ENCODE results near the gene SLC22A5.

The SLC22A5 gene

DNA sequence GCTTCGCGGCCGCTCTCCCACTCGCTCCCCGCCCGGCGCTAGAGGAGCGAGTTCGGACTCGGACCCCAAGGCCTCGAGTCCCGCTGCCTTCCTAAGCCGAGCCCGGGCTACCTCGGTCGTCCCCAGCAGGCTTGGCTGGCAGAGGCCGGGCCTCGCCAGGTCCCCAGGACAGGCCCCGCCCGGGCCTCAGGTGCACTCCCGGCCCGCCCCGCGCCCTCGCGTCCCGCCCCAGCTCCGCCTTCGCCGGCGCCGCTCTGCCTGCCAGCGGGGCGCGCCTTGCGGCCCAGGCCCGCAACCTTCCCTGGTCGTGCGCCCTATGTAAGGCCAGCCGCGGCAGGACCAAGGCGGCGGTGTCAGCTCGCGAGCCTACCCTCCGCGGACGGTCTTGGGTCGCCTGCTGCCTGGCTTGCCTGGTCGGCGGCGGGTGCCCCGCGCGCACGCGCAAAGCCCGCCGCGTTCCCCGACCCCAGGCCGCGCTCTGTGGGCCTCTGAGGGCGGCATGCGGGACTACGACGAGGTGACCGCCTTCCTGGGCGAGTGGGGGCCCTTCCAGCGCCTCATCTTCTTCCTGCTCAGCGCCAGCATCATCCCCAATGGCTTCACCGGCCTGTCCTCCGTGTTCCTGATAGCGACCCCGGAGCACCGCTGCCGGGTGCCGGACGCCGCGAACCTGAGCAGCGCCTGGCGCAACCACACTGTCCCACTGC, at the start of gene SLC22A5:
TSS of gene SLC22A5 (plus strand) at position 237 of the 707 bp plus-strand sequence. CDS start at position 500, 263 bp downstream.
- DNase-seq = peak; percentile 75

DNA sequence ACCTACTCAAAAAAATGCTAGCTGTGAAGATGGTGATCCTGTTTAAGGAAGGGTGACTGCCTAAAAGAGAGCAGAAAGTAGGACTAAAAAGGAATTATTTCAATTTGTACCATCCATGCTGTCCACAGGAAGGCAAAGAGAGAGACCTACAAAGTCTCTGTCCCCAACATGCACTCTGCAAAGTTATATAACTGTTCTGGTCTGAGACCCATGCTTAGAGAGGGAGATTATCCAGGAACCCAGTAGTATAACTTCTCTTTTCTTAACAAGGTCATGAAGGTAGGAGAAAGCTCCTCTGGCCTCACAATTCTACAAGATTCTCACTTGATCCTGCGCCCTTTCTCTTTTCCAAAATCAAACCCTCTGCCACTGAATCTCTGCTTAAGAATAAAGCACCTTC, 49.5 kb upstream of the SLC22A5 start:
- DNase-seq = no peak

DNA sequence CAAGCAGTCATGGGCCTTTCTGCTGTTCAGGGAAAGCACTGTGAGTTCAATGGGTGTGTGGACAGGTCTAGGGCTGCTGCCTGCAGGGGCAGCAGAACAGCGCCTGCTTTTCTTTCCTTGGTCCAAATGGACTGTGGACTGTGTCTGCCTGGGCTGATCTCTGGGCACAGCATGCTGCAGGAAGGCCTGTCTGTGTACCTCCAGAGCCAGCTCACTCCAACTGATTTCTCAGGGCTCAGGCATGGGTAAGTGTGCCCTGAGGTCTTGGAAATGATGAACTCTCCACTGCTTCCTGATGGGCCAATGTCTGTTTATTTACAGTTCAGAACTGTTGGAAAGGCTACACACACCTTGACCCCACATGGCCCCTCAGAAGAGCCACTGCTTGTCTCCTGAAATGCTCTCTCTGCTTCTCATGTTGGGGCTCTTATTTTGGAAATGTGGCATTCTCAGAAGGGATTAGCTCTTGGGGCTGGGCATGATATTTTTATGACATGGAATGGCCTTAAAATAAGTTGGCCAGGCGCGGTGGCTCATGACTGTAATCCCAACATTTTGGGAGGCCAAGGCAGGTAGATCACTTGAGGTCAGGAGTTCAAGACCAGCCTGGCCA, 48.3 kb upstream of the SLC22A5 start:
- DNase-seq = no peak

DNA sequence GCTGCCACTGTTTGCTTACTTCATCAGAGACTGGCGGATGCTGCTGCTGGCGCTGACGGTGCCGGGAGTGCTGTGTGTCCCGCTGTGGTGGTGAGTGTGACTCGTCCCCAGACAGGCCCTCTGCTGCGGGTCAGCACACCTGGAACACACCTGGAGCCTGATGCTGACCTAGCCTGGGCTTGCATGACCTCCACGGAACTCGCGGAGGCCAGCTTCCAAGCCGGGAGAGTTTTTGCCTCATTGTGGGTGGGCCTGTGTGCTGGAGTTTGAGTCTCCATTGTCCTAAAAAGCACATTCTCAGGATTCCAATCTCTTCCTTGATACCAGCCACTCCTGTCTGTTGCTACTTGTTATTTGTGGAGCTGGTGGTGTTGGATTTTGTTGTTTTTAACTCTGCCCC, 47.2 kb upstream of the SLC22A5 start:
- no peak for DNase-seq

DNA sequence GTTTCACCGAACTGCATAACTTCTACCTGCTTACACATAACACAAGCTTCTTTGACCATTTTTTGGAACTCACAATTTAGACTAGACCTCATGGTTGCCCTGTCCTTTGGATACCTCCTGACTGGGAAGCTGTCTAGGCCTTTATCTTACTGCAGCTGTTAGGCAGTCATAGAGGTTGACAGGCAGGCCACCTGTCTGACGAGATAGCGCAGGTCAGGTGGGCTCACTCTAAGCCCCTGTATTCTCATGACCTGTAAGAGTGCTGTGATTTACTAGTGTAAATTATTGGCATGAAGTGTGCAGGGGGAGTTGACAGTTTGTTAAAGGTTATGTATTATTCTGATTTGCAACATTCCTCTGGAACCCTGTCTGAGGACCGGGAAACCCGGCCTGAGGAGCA, 46.3 kb upstream of the SLC22A5 start:
- no peak for DNase-seq

DNA sequence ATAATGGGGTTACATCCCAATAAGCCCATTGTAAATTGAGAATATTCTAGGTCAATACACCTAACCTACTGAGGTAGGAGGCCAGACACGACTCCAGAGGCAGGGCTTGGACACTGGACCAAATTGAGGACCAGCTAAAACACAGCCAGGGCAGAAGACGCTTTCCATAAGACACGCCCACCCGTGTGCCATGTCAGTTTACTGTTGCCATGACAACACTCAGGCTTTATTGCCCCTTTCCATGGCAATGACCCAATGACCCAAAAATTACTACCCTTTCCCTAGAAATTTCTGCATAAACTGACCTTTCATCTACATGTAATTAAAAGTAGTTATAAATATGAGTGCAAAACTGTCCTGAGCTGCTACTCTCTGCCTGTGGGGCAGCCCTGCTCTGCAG, 43.8 kb upstream of the SLC22A5 start:
- no peak for DNase-seq

DNA sequence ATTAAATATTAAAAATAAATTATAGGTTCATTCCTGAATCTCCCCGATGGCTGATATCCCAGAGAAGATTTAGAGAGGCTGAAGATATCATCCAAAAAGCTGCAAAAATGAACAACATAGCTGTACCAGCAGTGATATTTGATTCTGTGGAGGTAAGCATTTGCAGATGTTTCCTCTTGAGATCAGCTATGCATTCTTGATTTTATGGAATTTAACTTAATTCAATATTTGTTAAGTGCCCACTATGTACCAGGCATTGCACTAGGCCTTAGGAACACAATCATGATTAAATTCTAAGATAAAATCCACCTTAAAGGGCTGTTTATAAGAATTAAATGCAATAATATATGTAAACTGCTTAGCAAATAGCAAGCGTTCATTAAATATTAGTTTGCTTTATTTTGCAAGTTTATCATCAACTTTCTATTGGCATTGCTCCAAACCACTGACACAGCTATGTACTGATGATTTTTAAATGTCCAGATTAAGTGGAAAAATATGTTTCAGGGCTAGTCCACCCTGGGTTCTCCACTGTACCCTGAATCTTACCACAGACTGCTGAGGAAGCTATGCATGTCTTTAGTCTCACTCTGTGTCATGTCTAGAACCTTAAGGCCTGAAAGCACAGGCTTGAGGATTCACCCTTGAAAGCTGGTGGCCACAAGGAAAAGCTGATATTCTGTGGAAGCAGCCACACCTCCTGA, 42.1 kb upstream of the SLC22A5 start:
- no peak for DNase-seq

DNA sequence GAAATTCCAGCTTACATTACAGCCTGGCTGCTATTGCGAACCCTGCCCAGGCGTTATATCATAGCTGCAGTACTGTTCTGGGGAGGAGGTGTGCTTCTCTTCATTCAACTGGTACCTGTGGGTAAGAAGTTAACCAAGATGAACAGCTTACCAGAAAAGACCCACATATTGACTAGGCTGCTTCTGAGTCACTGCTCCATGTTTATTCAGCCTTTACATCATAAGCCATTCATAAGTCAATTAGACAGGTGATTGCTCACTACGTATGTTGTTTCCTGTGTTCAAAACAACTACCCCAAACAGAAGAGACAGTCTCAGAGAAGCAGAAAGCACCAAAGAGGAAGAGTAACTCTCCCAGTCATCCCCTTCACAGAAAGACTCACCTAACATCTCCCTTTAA, 34.7 kb upstream of the SLC22A5 start:
- DNase-seq = no peak

DNA sequence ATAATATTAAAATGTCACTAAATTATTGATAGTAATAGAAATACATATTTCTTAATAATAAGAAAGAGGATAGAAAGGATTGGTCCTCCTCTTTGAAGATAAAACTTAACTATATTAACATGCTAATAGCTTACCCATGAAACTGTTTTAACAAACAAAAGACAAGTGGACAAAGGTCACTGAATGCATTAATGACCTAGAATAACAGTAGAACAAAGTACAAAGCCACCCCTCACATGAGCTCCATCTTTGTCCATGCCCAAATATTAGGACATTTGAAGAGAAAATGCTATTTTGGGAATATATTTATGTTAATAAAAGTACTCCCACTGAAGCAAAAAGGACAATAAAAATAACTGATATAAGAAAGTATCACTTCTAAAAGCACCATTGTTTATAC, 34.1 kb upstream of the SLC22A5 start:
- no peak for DNase-seq

DNA sequence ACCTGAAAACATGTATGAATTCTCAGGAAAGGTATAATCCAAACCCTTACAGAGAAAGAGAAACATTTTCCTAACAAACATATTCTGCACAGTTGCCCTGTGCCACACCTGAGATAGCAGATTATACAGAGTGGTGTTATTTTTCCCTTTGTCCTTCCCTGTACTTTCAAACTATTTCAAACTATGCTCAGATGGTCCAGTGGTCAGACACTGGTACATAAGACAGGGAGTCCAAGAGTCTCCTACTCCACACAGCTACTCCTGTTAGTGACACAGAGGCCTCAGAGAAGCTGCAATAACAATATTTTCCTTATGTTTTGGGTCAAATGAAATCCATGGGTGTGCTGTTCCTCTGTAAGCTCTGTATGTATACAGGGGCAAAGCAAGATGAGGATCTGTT, 30.0 kb upstream of the SLC22A5 start:
- DNase-seq = no peak

DNA sequence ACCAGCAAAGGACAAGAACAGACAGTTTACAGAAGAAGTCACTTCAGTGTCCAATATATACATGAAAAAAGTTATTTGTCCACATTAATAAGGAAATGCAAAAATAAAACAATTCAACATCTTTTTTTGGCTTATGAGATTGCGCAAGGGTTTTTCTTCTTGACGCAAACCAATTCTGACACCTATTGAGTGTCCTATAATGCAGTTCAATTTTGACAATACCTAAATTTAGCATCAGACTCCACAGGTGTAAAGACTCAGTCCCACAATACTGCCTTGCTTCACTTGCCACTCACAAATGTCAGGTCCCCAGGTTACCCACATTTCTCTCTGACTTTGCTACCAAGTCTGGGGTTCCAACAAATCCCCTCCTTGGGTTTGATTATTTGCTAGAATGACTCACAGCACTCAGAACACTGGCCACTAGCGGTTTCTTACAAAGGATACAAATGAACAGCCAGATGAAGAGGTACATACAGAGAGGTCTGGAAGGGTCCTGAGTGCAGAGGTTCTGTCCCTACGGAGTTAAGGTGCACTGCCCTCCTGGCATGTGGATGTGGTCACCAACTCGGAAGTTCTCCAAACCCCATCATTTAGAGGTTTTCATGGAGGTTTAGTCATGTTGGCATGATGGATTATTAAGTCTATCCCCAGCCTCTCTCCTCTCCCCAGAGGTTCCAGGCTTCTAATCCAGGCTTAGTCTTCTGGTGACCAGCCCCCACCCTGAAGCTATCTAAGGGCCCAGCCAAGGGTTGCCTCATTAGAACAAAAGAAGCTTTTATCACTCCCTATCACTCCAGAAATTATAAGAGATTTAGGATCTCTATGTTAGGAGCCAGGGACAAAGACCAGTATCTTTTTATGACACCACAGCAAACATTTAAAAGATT, 27.0 kb upstream of the SLC22A5 start:
- DNase-seq = no peak

DNA sequence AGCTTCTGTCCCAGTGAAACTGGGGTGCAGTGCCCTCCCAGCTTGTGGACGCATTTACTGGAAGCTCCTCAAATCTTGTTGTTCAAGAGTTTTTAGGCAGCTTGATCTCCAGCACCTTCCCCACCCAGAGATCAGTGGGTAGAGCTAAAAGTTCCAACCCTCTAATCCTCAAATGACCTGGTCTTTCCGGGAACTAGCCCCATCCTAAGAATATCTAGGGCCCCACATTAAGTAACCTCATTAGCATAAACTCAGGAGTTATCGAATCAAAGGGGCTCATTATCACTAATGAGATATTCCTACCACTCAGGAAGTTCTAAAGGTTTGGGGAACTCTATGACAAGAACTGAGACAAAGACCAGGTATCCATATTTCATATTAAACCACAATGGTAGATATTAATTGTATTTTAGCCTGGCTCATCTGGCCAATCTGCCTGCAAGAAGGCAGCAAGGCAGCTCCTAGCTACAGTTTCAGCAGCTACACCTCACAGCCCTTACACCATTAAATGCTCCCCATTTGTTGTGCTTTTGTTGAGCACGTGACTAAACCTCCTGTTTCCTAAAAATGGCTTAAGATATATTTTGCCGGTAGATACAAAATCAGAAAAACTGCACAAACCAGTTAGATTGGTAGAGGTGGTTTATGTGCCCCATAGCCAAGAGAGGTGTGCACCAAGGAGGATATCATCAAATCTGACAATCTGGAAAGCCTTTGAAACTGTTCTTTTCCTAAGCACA, 24.6 kb upstream of the SLC22A5 start:
- no peak for DNase-seq

DNA sequence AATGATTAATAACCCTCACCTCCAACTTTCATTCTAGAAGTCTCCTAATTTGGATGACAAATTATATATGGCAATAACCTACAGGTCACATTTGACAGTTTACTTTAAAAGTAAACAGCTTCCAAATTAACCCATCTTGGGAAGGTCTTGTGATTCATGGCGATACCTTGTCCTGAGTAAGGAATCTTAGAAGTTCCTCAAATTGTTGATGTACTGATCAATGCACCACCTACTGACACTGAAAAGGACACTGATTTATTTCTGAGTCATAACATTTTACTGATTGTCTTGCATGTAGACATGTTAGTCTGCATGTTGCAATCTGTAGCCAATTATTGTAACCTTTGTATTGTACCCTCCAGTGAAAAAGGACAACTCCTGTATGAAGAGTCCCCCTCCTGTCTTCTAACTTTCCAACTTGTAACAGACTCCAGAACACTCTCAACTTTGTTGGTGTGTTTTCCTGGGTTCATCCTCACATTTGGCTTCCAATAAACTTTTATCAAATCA, 16.0 kb upstream of the SLC22A5 start:
- DNase-seq = no peak

DNA sequence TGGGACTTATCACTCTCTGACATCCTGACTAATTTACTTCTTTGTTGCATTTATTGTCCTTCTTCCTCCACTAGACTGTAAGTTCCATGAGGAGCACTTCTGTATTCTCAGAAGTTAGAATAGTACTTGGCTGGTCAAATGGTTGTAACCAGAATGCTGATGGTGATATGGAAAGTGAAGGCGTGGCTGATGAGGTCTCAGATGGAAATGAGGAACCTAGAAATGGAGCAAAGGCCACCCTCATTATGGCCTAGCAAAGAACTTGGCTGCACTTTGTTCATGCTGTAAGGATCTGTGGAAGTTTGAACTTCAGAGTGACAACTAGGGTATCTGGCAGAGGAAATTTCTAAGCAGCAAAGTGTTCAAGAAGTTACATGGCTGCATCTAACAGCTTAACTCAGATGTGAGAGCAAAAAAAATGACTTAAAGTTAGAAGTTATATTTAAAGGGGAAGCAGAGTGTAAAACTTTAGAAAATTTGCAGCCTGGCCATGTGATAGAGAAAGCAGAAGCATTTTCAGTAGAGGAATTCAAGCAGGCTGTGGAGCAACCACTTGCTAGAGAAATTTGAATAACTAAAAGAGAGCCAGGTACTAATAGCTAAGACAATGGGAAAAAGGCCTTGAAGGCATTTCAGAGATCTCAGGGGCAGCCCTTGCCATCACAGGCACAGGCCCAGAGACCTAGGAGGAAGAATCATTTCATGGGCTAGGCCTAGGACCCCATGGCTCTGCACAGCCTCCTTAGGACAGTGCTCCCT, 14.9 kb upstream of the SLC22A5 start:
- DNase-seq = no peak

DNA sequence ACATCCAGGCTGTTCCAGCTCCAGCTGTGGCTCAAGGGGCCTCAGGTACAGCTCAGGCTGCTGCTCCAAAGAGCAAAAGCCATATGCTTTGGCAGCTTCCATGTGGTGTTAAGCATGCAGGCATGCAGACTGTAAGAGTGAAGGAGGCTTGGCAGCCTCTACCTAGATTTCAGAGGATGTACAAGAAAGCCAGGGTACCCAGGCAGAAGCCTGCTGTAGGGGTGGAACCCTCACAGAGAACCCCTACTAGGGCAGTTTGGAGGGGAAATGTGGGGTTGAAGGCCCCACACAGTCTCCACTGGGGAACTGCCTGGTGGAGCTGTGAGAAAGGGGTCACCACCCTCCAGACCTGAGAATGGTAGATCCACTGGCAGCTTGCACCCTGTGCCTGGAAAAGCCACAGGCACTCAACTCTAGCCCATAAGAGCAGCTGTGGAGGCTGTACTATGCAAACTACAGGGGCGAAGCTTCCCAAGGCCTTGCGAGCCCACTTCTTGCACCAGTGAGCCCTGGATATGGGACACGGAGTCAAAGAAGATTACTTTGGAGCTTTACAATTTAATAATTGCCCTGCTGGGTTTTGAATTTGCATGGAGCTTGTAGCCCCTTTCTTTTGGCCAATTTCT, 14.3 kb upstream of the SLC22A5 start:
- no peak for DNase-seq

DNA sequence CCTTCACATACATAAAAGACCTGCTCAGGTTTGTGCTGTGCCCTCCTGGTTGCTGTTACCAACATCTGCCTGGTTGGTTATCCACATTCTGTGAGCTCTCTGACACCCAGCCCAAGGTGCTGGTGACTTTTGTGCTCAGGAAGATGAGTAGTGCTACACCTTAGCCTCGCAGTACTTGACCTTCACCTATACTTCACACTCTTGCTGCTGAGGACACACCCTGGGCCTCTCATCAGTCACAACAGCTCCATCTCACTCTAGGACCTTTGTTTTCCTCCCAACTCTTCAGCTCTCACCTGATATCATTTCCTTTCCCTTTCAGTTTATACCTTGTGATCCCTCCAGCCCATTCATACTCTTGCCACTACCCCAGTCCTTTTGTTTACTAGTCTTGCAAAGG, 10.7 kb upstream of the SLC22A5 start:
- DNase-seq = no peak

DNA sequence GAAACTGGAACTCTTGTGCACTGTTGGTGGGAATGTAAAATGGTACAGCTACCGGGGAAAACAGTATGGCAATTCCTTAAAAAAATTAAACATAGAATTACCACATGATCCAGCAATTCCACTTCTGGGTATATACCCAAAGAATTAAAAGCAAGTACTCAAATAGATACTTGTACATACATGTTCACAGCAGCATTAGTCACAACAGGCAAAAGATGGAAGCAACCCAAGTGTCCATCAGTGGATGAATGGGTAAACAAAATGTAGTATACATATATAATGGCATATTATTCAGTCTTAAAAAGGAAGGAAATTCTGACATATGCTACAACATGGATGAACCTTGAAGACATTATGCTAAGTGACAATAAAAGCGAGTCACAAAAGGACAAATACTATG, 7.4 kb upstream of the SLC22A5 start:
- no peak for DNase-seq

DNA sequence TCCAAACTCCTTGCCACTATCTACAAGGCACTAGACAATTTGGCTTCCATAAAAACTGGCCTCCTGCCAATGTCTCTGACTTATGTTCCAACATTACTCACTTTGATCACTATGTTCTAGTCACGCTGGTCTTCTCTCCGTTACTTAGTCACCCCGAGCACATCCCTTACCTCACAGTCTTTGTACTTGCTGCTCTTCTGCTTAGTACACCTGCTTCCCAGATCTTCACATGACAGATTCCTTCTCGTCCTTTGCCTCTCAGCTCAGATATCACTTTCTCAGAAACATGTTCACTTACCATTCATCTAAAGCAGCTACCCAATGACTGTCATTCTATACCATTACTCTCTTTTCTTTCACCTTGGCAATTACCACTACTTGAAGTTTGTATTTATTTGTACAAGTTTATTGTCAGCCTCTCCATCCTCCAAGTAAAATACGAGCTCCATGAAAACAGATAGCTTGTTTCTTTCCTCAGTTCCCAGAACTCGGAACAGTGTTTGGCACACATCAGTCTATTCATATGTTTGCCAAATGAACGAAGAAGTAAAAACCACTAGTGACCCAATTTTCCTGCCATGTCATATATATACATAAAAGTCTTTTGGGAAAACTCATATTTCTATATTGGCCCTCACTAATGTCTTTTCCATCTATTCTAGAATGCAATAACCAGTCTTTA, 5.9 kb upstream of the SLC22A5 start:
- DNase-seq = no peak

DNA sequence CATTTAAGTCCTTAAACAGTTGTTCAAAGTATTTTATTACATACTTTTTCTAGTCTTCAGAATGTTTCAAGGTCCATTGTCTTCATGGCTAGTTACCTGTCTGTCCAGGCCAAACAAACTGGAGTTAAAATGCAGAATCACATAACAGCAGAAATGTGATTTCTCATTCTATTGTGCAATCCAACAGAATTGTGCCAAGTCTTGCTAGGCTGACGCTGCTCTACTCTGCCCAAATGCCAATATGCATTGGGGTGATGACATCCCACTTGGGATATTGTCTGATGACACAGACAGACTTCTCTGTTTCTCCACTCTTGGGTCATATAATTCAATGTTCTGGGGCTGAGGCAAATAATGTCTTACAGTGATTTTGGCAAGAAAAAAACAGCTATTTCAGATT, 5.2 kb upstream of the SLC22A5 start:
- no peak for DNase-seq

DNA sequence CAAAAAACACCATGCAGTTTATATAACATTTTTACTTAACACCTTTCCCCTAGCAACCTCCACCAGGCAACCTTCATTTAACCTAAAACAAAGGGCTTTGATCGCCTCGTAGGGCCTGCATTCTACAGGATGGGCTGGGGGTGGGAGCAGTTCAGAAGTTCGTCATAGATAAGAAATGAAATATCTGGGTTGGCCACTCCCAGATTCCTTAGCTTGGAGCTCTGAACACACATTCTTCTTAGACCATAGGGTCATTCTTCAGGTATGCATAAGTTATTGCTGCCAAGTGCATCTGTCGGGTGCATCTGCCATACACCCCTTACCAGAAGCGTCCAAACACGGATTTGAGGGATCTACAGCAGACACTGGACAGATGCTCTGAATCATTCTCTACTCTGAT, 4.3 kb upstream of the SLC22A5 start:
- DNase-seq = no peak
